SJSA1 (cell line): Measurements from ENCODE around the gene MIAT. TPM values are rescaled to one million over a fixed set of nuclear protein-coding genes. Genes with fewer than 3 reads are reported as not detected.

ENCODE experiments used
- DNase-seq, 2 experiments: peaks; one replicate each; pipeline ENCODE4 v3.0.0-alpha.2; 2015 to 2020; ENCODE audit warnings: low spot score in 2 of 2, low read depth in 1 of 2
- H3K27ac ChIP-seq: fragments of 250-450 bp; sonication (Bioruptor Pico); 2 replicates; pipeline ENCODE4 v1.5.1; 2020; ENCODE audit warnings: mild to moderate bottlenecking, moderate library complexity
- H3K27me3 ChIP-seq: fragments of 250-450 bp; sonication (Bioruptor Pico); replicated peaks from 2 replicates; pipeline ENCODE4 v1.5.1; 2020; ENCODE audit warnings: mild to moderate bottlenecking, moderate library complexity
- H3K36me3 ChIP-seq: fragments of 250-450 bp; sonication (Bioruptor Pico); 2 replicates; pipeline ENCODE4 v1.5.1; 2020; ENCODE audit warnings: mild to moderate bottlenecking
- H3K4me1 ChIP-seq: fragments of 250-450 bp; sonication (Bioruptor Pico); replicated peaks from 2 replicates; pipeline ENCODE4 v1.6.1; 2021; ENCODE audit warnings: mild to moderate bottlenecking
- H3K4me3 ChIP-seq: fragments of 250-450 bp; sonication (Bioruptor Pico); 2 replicates; pipeline ENCODE4 v1.5.1; 2020; ENCODE audit warnings: mild to moderate bottlenecking
- H3K9me3 ChIP-seq: fragments of 250-450 bp; sonication (Bioruptor Pico); replicated peaks from 2 replicates; pipeline ENCODE4 v1.5.1; 2020; ENCODE audit warnings: mild to moderate bottlenecking
- total RNA-seq: library from RNA; depleted of rRNA; stranded (reverse); fragments of >200 nt; shearing (Covaris generic); gene quantifications from 2 replicates; pipeline ENCODE4 v1.2.3, GENCODE V29; 2014; rRNA removed

MIAT gene
- total RNA-seq, 1 experiment from 2014 or later, result 0.11 TPM

GRCh38 chr22:26725012-26725676 is 67.8 kb downstream of the MIAT start:
- Histone ChIP-seq H3K27ac (no peak overlapping the region), H3K9me3 (no peaks in the 10 kb centered on the region), H3K27me3 (no peaks in the 10 kb centered on the region), H3K4me3 (no peak overlapping the region), H3K4me1 (peaks cover 25% of the 10 kb centered on the region), H3K36me3 (peaks cover 10% of the 10 kb centered on the region)
- DNase-seq, result no peak

Other genes starting within 250 kb of the MIAT start
- gene ASPHD2, start 228.3 kb upstream of the MIAT start, total RNA-seq, result 0.06 and 0.87 TPM in 2 replicates
- gene HPS4, start 173.8 kb upstream of the MIAT start, total RNA-seq, result 28.9 and 29.5 TPM in 2 replicates
- gene SRRD, start 173.7 kb upstream of the MIAT start, total RNA-seq, result 39.6 and 76.4 TPM in 2 replicates
- 25.3 and 29.5 TPM in 2 replicates for gene TFIP11, start 145.1 kb upstream of the MIAT start, total RNA-seq
- gene TPST2, start 67.5 kb upstream of the MIAT start, total RNA-seq, result 34.8 and 43.6 TPM in 2 replicates
- not detected in 2 replicates for gene CRYBB1, start 39.6 kb upstream of the MIAT start, total RNA-seq
- gene CRYBA4, start 35.6 kb upstream of the MIAT start, total RNA-seq, result not detected in 2 replicates